Cardiac fibroblast (primary cell): Measurements from ENCODE around the gene JAG1.
A peak's percentile ranks its signal among the peaks of the same experiment; 100 is the strongest.

Experiments used
- DNase-seq, 2 donors: peaks; one replicate each; pipeline versions ENCODE4 v3.0.0 to v3.0.0-alpha.2; 2010; ENCODE audit warnings: low read depth in 2 of 2
- H3K4me3 ChIP-seq, 2 donors: replicated peaks in 1 of 2; 1 replicate in 1 of 2; 2 replicates in 1 of 2; pipeline ENCODE4 v1.5.1; 2011; ENCODE audit warnings: low read depth in 2 of 2, low read length in 2 of 2, mild to moderate bottlenecking in 2 of 2, moderate library complexity in 1 of 2
- CTCF ChIP-seq: IDR thresholded peaks from one replicate; pipeline ENCODE4 v1.5.1; 2011; ENCODE audit warnings: low read depth, mild to moderate bottlenecking, low read length, inconsistent platforms

JAG1 gene

GRCh38 chr20:10609276-10609675 is 64.5 kb downstream of the JAG1 start:
- DNase-seq, result peak; percentile 85 to 91
- no peak overlapping the region for H3K4me3 ChIP-seq
- no peak for TF ChIP-seq CTCF

- H3K4me3 ChIP-seq, result no peak overlapping the region
- TF ChIP-seq CTCF, result no peak
- DNase-seq, result no peak
Observed at GRCh38 chr20:10605547-10606195, 68.1 kb downstream of the JAG1 start.

- DNase-seq, result no peak
- H3K4me3 ChIP-seq, result no peak overlapping the region
- no peak for TF ChIP-seq CTCF
Observed at GRCh38 chr20:10604865-10605440, 68.8 kb downstream of the JAG1 start.

GRCh38 chr20:10603971-10604864 is 69.6 kb downstream of the JAG1 start:
- DNase-seq, result peak; percentile 89 to 94
- TF ChIP-seq CTCF, result no peak
- peak overlapping the region in 1 of 2 donors; percentile 22 for H3K4me3 ChIP-seq

GRCh38 chr20:10603378-10603777 is 70.4 kb downstream of the JAG1 start:
- no peak for TF ChIP-seq CTCF
- DNase-seq, result no peak
- no peak overlapping the region for H3K4me3 ChIP-seq

- DNase-seq, result peak in 1 of 2 donors; percentile 62
- H3K4me3 ChIP-seq, result no peak overlapping the region
- no peak for TF ChIP-seq CTCF
Observed at GRCh38 chr20:10602221-10602871, 71.5 kb downstream of the JAG1 start.
